Measurements from ENCODE around the gene TXLNG. TPM values are rescaled to one million over a fixed set of nuclear protein-coding genes. Genes with fewer than 3 reads are reported as not detected.

TXLNG gene
- total RNA-seq, 2 experiments from 2014 or later: 17.3 to 18.8 TPM

- POLR2A ChIA-PET: interaction anchor here (0.8 to 1.8 kb wide), 2 partner anchors 11 to 13 kb away, joined by 4 read pairs; no protein-coding TSS in a partner anchor
- no peak overlapping the region for H3K4me3 Mint-ChIP-seq
- H3K4me1 Mint-ChIP-seq (ENCODE audit: low read depth): peaks cover 56% of the 10 kb centered on the region
- DNase-seq (no peak), ATAC-seq (no peak)
- TF ChIP-seq, protein P1, sequence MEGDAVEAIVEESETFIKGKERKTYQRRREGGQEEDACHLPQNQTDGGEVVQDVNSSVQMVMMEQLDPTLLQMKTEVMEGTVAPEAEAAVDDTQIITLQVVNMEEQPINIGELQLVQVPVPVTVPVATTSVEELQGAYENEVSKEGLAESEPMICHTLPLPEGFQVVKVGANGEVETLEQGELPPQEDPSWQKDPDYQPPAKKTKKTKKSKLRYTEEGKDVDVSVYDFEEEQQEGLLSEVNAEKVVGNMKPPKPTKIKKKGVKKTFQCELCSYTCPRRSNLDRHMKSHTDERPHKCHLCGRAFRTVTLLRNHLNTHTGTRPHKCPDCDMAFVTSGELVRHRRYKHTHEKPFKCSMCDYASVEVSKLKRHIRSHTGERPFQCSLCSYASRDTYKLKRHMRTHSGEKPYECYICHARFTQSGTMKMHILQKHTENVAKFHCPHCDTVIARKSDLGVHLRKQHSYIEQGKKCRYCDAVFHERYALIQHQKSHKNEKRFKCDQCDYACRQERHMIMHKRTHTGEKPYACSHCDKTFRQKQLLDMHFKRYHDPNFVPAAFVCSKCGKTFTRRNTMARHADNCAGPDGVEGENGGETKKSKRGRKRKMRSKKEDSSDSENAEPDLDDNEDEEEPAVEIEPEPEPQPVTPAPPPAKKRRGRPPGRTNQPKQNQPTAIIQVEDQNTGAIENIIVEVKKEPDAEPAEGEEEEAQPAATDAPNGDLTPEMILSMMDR (IDR thresholded peaks at IDR 0.05): no peak
- peak overlapping the region; percentile 66 for H3K27ac Mint-ChIP-seq
- H3K27me3 Mint-ChIP-seq: no peaks in the 10 kb centered on the region
- intact Hi-C loops (cut with micrococcal nuclease): no loop called here
- CTCF ChIA-PET: interaction anchor here (1.5 kb wide), 1 partner anchor 10 kb away, joined by 6 read pairs; no protein-coding TSS in a partner anchor
- H3K9me3 Mint-ChIP-seq: no peaks in the 10 kb centered on the region
- H3K36me3 Mint-ChIP-seq (ENCODE audit: low read depth): peaks cover 66% of the 10 kb centered on the region
Observed at GRCh38 chrX:16856744-16857143, 70.5 kb downstream of the TXLNG start.

- Mint-ChIP-seq H3K27ac (no peak overlapping the region), H3K4me3 (no peak overlapping the region), H3K27me3 (no peaks in the 10 kb centered on the region), H3K9me3 (no peaks in the 10 kb centered on the region), H3K4me1 (ENCODE audit: low read depth) (peaks cover 35% of the 10 kb centered on the region), H3K36me3 (ENCODE audit: low read depth) (peaks cover 42% of the 10 kb centered on the region)
- ChIA-PET CTCF (no interaction called here), POLR2A (no interaction called here)
- TF ChIP-seq, protein P1 (IDR thresholded peaks at IDR 0.05): no peak
- DNase-seq (no peak), ATAC-seq (no peak)
- intact Hi-C loops (cut with micrococcal nuclease): no loop called here
Observed at GRCh38 chrX:16862829-16863228, 76.6 kb downstream of the TXLNG start.

- Mint-ChIP-seq H3K4me1 (ENCODE audit: low read depth) (peaks cover 28% of the 10 kb centered on the region), H3K4me3 (peak overlapping the region; percentile 96), H3K27ac (peak overlapping the region; percentile 59), H3K9me3 (no peaks in the 10 kb centered on the region), H3K36me3 (ENCODE audit: low read depth) (peaks cover 33% of the 10 kb centered on the region), H3K27me3 (no peaks in the 10 kb centered on the region)
- POLR2A ChIA-PET: interaction anchor here (0.7 to 1.1 kb wide), 3 partner anchors 11 to 28 kb away, joined by 3 to 4 read pairs (median 3); no protein-coding TSS in a partner anchor
- intact Hi-C loops (cut with micrococcal nuclease): no loop called here
- ATAC-seq (no peak), DNase-seq (no peak)
- CTCF ChIA-PET: interaction anchor here (0.6 to 0.9 kb wide), 2 partner anchors 10 to 38 kb away, joined by 4 read pairs; no protein-coding TSS in a partner anchor
- TF ChIP-seq, protein P1 (IDR thresholded peaks at IDR 0.05): no peak
Observed at GRCh38 chrX:16867947-16868346, 81.7 kb downstream of the TXLNG start.

DNA sequence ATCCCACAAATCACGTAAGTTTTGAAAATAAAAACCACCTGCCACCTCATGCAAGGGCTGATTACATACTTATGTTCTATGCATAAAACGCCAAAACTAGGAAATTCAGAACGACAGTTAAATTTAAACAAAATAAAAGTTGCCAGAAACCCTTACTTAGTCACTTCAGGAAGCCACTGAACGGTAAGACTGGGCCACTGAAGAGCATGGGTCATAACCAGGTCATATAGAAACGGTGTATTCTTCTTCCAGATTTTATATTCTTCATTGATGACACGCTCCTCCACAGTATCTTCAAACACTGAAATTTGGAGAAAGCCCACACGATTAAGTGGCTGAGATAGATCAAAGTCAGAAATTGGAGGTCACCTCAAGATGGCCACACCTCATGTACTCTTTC is 82.7 kb downstream of the TXLNG start:
- DNase-seq (no peak), ATAC-seq (no peak)
- intact Hi-C loops (cut with micrococcal nuclease): no loop called here
- TF ChIP-seq, protein P1 (IDR thresholded peaks at IDR 0.05): no peak
- no peaks in the 10 kb centered on the region for H3K27me3 Mint-ChIP-seq
- H3K9me3 Mint-ChIP-seq: no peaks in the 10 kb centered on the region
- H3K4me3 Mint-ChIP-seq: peak overlapping the region; percentile 96
- peaks cover 28% of the 10 kb centered on the region for H3K4me1 Mint-ChIP-seq (ENCODE audit: low read depth)
- peak overlapping the region; percentile 93 for H3K27ac Mint-ChIP-seq
- peaks cover 26% of the 10 kb centered on the region for H3K36me3 Mint-ChIP-seq (ENCODE audit: low read depth)
- ChIA-PET POLR2A (interaction anchor here (0.6 to 1.0 kb wide), 4 partner anchors 9 to 14 kb away, joined by 3 to 5 read pairs (median 4); no protein-coding TSS in a partner anchor), CTCF (no interaction called here)

DNA sequence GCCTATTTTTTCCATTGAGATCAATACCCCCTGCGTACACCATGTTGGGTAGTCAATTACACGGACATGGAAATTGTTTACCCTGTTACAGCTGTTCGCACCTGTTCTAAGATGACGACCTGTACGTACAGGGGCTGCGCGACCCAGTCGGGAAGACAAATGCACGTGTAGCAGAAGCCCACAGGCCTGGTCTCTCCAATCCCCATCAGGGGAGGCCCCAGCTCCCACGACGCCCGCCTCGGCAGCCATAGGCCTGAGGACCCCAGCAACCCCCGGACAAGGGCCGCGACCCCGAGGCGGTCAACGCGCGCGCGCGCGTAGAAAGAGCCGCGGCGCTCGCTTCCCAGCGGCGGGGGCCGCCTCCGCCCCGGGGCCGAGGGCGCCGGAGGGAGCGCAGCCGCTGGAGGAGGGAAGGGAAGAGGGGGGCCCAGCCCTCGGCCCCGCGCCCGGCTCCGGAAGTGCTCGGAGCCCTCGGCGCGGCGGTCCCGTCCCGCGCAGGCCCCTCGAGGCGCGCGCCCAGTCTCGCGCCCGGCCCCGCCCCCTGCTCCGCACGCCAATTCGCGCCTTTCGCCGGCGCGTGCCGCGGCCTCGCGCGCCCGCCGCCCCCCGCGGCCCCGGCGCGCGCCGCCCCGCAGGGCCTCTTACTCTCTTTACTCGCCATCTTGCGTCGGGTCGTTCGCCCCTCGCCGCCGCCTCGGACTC is 83.3 kb downstream of the TXLNG start:
- H3K36me3 Mint-ChIP-seq (ENCODE audit: low read depth): peaks cover 26% of the 10 kb centered on the region
- H3K27me3 Mint-ChIP-seq: no peaks in the 10 kb centered on the region
- ChIA-PET POLR2A (interaction anchor here (0.6 to 1.0 kb wide), 6 partner anchors 9 to 98 kb away, joined by 3 to 5 read pairs (median 4); no protein-coding TSS in a partner anchor), CTCF (no interaction called here)
- H3K4me3 Mint-ChIP-seq: peak overlapping the region; percentile 96
- ATAC-seq (peak; percentile 58), DNase-seq (peak; percentile 59)
- peak overlapping the region; percentile 98 for H3K27ac Mint-ChIP-seq
- H3K4me1 Mint-ChIP-seq (ENCODE audit: low read depth): peaks cover 26% of the 10 kb centered on the region
- TF ChIP-seq, protein P1 (IDR thresholded peaks at IDR 0.05): no peak
- intact Hi-C loops (cut with micrococcal nuclease): no loop called here
- no peaks in the 10 kb centered on the region for H3K9me3 Mint-ChIP-seq
